SK-N-SH (cell line): ENCODE results near the gene FRS2. TPM values are rescaled to one million over a fixed set of nuclear protein-coding genes. Genes with fewer than 3 reads are reported as not detected.

Experiments
- CTCF ChIA-PET: fragments of 300-600, 350-600 bp; formaldehyde crosslinking; extraction: SDS; loops from one replicate; lab custom pipeline; 2021; lab: Yijun Ruan, JAX
- POLR2A ChIA-PET: fragments of 350-600 bp; sonication (Branson Sonifier 250); formaldehyde crosslinking; extraction: SDS; loops from one replicate; lab custom pipeline; 2020; ENCODE audit warnings: antibody characterized with exemption, inconsistent platforms; lab: Yijun Ruan, JAX
- DNase-seq: peaks from one replicate; pipeline ENCODE4 v3.0.0; 2012
- H2AFZ ChIP-seq: fragments of 200-600 bp; sonication (generic); 2 replicates; pipeline ENCODE4 v1.8.1; 2016; ENCODE audit warnings: antibody characterized with exemption, mild to moderate bottlenecking, low read depth
- H3F3A ChIP-seq: fragments of 200-600 bp; sonication (generic); replicated peaks from 2 replicates; pipeline ENCODE3; 2016; ENCODE audit warnings: antibody characterized with exemption, mild to moderate bottlenecking; ENCODE audit not compliant: insufficient read depth
- H3K27ac ChIP-seq, 2 experiments: fragments of 200-500 bp in 1 of 2; fragments of 200-600 bp in 1 of 2; sonication (Bioruptor generic) in 1 of 2; sonication (generic), shearing (Covaris generic) in 1 of 2; 2 replicates each; pipeline versions ENCODE4 v1.5.1 to v1.6.1; 2014 to 2016; ENCODE audit warnings: low read depth in 2 of 2, inconsistent platforms in 1 of 2, low read length in 1 of 2, mild to moderate bottlenecking in 1 of 2, mixed read lengths in 1 of 2
- H3K27me3 ChIP-seq: fragments of 200-600 bp; sonication (generic), shearing (Covaris generic); 2 replicates; pipeline ENCODE4 v1.6.1; 2016; ENCODE audit warnings: mixed run types; ENCODE audit not compliant: insufficient read depth
- H3K36me3 ChIP-seq, 2 experiments: fragments of 200-500 bp in 1 of 2; fragments of 200-600 bp in 1 of 2; sonication (Bioruptor generic) in 1 of 2; sonication (generic) in 1 of 2; replicated peaks in 1 of 2; 2 replicates each; pipeline versions ENCODE3 to v1.5.1; 2014 to 2016; ENCODE audit warnings: low read length in 1 of 2, mild to moderate bottlenecking in 1 of 2; ENCODE audit not compliant: insufficient read depth in 2 of 2, control insufficient read depth in 1 of 2
- H3K4me1 ChIP-seq, 2 experiments: fragments of 200-500 bp in 1 of 2; fragments of 200-600 bp in 1 of 2; sonication (Bioruptor generic) in 1 of 2; sonication (generic), shearing (Covaris generic) in 1 of 2; 2 replicates each; pipeline versions ENCODE4 v1.5.1 to v1.6.1; 2014 to 2016; ENCODE audit warnings: low read depth in 1 of 2, low read length in 1 of 2, mixed run types in 1 of 2; ENCODE audit not compliant: insufficient read depth in 2 of 2, control insufficient read depth in 1 of 2
- H3K4me2 ChIP-seq: fragments of 200-600 bp; sonication (generic), shearing (Covaris generic); 2 replicates; pipeline ENCODE4 v1.6.1; 2017; ENCODE audit warnings: mixed run types
- H3K4me3 ChIP-seq, 2 experiments: fragments of 200-500 bp in 1 of 2; fragments of 200-600 bp in 1 of 2; sonication (Bioruptor generic) in 1 of 2; sonication (generic), shearing (Covaris generic) in 1 of 2; 2 replicates each; pipeline versions ENCODE4 v1.5.1 to v1.8.1; 2014 to 2016; ENCODE audit warnings: low read depth in 2 of 2, inconsistent platforms in 1 of 2, low read length in 1 of 2, mild to moderate bottlenecking in 1 of 2, mixed read lengths in 1 of 2, moderate library complexity in 1 of 2
- H3K79me2 ChIP-seq: fragments of 200-600 bp; sonication (generic); 2 replicates; pipeline ENCODE4 v1.8.1; 2017; ENCODE audit warnings: mild to moderate bottlenecking; ENCODE audit not compliant: insufficient read depth
- H3K9ac ChIP-seq: fragments of 200-600 bp; sonication (generic); 2 replicates; pipeline ENCODE4 v1.6.1; 2017; ENCODE audit warnings: mixed run types
- H3K9me2 ChIP-seq: fragments of 200-600 bp; sonication (generic); 2 replicates; pipeline ENCODE4 v1.6.1; 2017; ENCODE audit warnings: mixed run types
- H3K9me3 ChIP-seq: fragments of 200-600 bp; sonication (generic); 2 replicates; pipeline ENCODE4 v1.6.1; 2017; ENCODE audit warnings: mixed run types, mild to moderate bottlenecking, moderate library complexity
- H4K20me1 ChIP-seq: fragments of 200-600 bp; sonication (generic); 2 replicates; pipeline ENCODE4 v1.6.1; 2017; ENCODE audit warnings: mild to moderate bottlenecking, mixed run types; ENCODE audit not compliant: insufficient read depth
- ELF1 ChIP-seq: IDR thresholded peaks from 2 replicates; pipeline ENCODE4 v1.4.0; 2012
- EZH2phosphoT487 ChIP-seq: fragments of 200-600 bp; sonication (generic); IDR thresholded peaks from 2 replicates; pipeline ENCODE4 v1.6.1; 2017; ENCODE audit warnings: low read depth, mixed run types, mild to moderate bottlenecking, antibody characterized with exemption, moderate library complexity, borderline replicate concordance
- FOXM1 ChIP-seq: IDR thresholded peaks from 2 replicates; pipeline ENCODE4 v1.4.0; 2012; ENCODE audit warnings: low read depth, mild to moderate bottlenecking
- GABPA ChIP-seq: IDR thresholded peaks from 2 replicates; pipeline ENCODE4 v1.4.0; 2012; ENCODE audit warnings: low read depth, mild to moderate bottlenecking
- GATA2 ChIP-seq: sonication (generic); formaldehyde crosslinking; IDR thresholded peaks from 2 replicates; pipeline ENCODE4 v1.5.0; 2020; ENCODE audit warnings: mild to moderate bottlenecking, missing genetic modification reagents
- JUND ChIP-seq: IDR thresholded peaks from 2 replicates; pipeline ENCODE4 v1.4.0; 2012
- MAX ChIP-seq: IDR thresholded peaks from 2 replicates; pipeline ENCODE4 v1.4.0; 2012; ENCODE audit warnings: low read depth
- MEF2A ChIP-seq: IDR thresholded peaks from 2 replicates; pipeline ENCODE4 v1.4.0; 2012; ENCODE audit warnings: low read depth, borderline replicate concordance
- NFIC ChIP-seq: IDR thresholded peaks from 2 replicates; pipeline ENCODE4 v1.4.0; 2012; ENCODE audit warnings: borderline replicate concordance
- PBX3 ChIP-seq: IDR thresholded peaks from 2 replicates; pipeline ENCODE4; 2012
- POLR2AphosphoS5 ChIP-seq: IDR thresholded peaks from 2 replicates; pipeline ENCODE4 v1.6.1; 2012; ENCODE audit warnings: low read depth, low read length
- RCOR1 ChIP-seq: fragments of 150-350 bp; IDR thresholded peaks from 2 replicates; pipeline ENCODE4 v1.6.1; 2017; ENCODE audit warnings: antibody characterized with exemption, low read length
- RFX5 ChIP-seq: IDR thresholded peaks from 2 replicates; pipeline ENCODE4 v1.6.1; 2012; ENCODE audit warnings: mild to moderate bottlenecking, improper control_type of control experiment, low read length
- SIN3A ChIP-seq: IDR thresholded peaks from 2 replicates; pipeline ENCODE4 v1.6.1; 2012; ENCODE audit warnings: low read depth, mild to moderate bottlenecking, low read length, moderate library complexity, borderline replicate concordance
- TAF1 ChIP-seq: IDR thresholded peaks from 2 replicates; pipeline ENCODE4 v1.6.1; 2012; ENCODE audit warnings: low read depth, mild to moderate bottlenecking, low read length, moderate library complexity, borderline replicate concordance
- TEAD4 ChIP-seq: IDR thresholded peaks from 2 replicates; pipeline ENCODE4 v1.4.0; 2012; ENCODE audit warnings: mild to moderate bottlenecking, borderline replicate concordance; ENCODE audit not compliant: insufficient read depth
- YY1 ChIP-seq: IDR thresholded peaks from 2 replicates; pipeline ENCODE4 v1.4.0; 2012; ENCODE audit warnings: low read depth, mild to moderate bottlenecking
- ZBTB33 ChIP-seq: IDR thresholded peaks from 2 replicates; pipeline ENCODE4 v1.4.0; 2012; ENCODE audit warnings: low read depth, borderline replicate concordance
- WGBS: methylation state at CpG from one replicate; pipeline ENCODE4 v1.1.6; 2017; ENCODE audit warnings: low lambda C conversion rate; 5-methylcytosine and 5-hydroxymethylcytosine counted together
- polyA plus RNA-seq, 3 experiments: library from polyadenylated mRNA; depleted of rRNA; stranded (reverse); fragments of >200 nt; gene quantifications; 2 replicates each; pipeline ENCODE4 v1.2.3, GENCODE V29; 2012
- TF ChIP-seq, protein P1 (sequence below): fragments of 150-350 bp; IDR thresholded peaks from 2 replicates; pipeline ENCODE4 v1.6.1; 2016; ENCODE audit warnings: mild to moderate bottlenecking, low read depth, low read length
- TF ChIP-seq, protein P2 (sequence below): IDR thresholded peaks from 2 replicates; pipeline ENCODE4 v1.6.1; 2012; ENCODE audit warnings: mild to moderate bottlenecking, low read depth, low read length, moderate library complexity

Gene FRS2
- polyA plus RNA-seq, 1 of the 3 experiments (the other 2 are of a cell fraction), result 7.1 TPM

DNA sequence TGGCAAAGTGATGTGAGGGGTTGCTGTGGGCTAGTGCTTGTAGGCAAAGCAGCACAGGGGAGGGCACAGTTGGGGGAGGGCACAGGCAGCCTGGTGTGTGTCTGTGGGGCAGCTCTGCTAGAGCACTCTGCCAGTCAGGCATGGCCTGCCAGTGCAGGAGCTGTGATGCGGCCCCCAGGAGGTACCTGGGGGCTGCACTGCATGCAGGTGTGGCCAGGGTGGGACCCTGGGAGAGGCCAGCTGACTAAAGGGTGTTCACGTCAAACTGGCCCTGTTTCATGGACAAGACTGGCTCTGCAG lies 54.1 kb downstream of the FRS2 start:
- H3K4me1 ChIP-seq, result peaks cover 0 to 14% of the 10 kb centered on the region in 2 experiments; a peak in 2 of 4 replicates
- H3F3A ChIP-seq, result peaks cover 34% of the 10 kb centered on the region
- WGBS, result no CpG with 5 or more reads among the region's 2 CpGs
- no peak overlapping the region for H3K4me2 ChIP-seq
- no peaks in the 10 kb centered on the region for H3K9me2 ChIP-seq
- peaks cover 3% of the 10 kb centered on the region; the same call in 1 of the 2 replicates for H3K9me3 ChIP-seq
- ChIA-PET CTCF (interaction anchor here (1.4 kb wide), 1 partner anchor 233 kb away, joined by 3 read pairs; no protein-coding TSS in a partner anchor), POLR2A (no interaction called here)
- peaks cover 0 to 9% of the 10 kb centered on the region in 2 experiments for H3K36me3 ChIP-seq
- no peaks in the 10 kb centered on the region for H3K27me3 ChIP-seq
- no peak overlapping the region for H3K4me3 ChIP-seq
- peaks cover 96% of the 10 kb centered on the region for H3K79me2 ChIP-seq
- TF ChIP-seq MEF2A (no peak), GABPA (no peak), EZH2phosphoT487 (no peak), MAX (no peak), POLR2AphosphoS5 (no peak), TAF1 (no peak), ELF1 (no peak), JUND (no peak), YY1 (no peak), RFX5 (no peak), PBX3 (no peak), NFIC (no peak), FOXM1 (no peak), RCOR1 (no peak), ZBTB33 (no peak), TEAD4 (no peak), SIN3A (no peak), GATA2 (no peak)
- TF ChIP-seq, protein P1, sequence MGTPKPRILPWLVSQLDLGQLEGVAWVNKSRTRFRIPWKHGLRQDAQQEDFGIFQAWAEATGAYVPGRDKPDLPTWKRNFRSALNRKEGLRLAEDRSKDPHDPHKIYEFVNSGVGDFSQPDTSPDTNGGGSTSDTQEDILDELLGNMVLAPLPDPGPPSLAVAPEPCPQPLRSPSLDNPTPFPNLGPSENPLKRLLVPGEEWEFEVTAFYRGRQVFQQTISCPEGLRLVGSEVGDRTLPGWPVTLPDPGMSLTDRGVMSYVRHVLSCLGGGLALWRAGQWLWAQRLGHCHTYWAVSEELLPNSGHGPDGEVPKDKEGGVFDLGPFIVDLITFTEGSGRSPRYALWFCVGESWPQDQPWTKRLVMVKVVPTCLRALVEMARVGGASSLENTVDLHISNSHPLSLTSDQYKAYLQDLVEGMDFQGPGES, result no peak
- TF ChIP-seq, protein P2, sequence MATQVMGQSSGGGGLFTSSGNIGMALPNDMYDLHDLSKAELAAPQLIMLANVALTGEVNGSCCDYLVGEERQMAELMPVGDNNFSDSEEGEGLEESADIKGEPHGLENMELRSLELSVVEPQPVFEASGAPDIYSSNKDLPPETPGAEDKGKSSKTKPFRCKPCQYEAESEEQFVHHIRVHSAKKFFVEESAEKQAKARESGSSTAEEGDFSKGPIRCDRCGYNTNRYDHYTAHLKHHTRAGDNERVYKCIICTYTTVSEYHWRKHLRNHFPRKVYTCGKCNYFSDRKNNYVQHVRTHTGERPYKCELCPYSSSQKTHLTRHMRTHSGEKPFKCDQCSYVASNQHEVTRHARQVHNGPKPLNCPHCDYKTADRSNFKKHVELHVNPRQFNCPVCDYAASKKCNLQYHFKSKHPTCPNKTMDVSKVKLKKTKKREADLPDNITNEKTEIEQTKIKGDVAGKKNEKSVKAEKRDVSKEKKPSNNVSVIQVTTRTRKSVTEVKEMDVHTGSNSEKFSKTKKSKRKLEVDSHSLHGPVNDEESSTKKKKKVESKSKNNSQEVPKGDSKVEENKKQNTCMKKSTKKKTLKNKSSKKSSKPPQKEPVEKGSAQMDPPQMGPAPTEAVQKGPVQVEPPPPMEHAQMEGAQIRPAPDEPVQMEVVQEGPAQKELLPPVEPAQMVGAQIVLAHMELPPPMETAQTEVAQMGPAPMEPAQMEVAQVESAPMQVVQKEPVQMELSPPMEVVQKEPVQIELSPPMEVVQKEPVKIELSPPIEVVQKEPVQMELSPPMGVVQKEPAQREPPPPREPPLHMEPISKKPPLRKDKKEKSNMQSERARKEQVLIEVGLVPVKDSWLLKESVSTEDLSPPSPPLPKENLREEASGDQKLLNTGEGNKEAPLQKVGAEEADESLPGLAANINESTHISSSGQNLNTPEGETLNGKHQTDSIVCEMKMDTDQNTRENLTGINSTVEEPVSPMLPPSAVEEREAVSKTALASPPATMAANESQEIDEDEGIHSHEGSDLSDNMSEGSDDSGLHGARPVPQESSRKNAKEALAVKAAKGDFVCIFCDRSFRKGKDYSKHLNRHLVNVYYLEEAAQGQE, result no peak
- H3K9ac ChIP-seq, result no peak overlapping the region
- H2AFZ ChIP-seq, result no peak overlapping the region
- H3K27ac ChIP-seq, result no peak overlapping the region
- DNase-seq, result no peak
- peaks cover 61% of the 10 kb centered on the region for H4K20me1 ChIP-seq
